Lower leg skin (tissue), 4 donors: ENCODE results near the gene MIA2. TPM values are rescaled to one million over a fixed set of nuclear protein-coding genes. Genes with fewer than 3 reads are reported as not detected.
"Not testable (repeated sequence)": the region's sequence is repeated elsewhere in the genome, so short reads cannot be mapped to it uniquely, and the experiment has no call there.

Experiments
- DNase-seq, 2 donors: peaks; one replicate each; pipeline ENCODE4 v3.0.0-alpha.2; 2019; ENCODE audit warnings: low spot score in 2 of 2
- H3K4me3 ChIP-seq: fragments of 200-600 bp; sonication (generic); 2 replicates; pipeline ENCODE4 v1.5.1; 2017; ENCODE audit warnings: mild to moderate bottlenecking, low read depth; ENCODE audit not compliant: poor library complexity, severe bottlenecking
- CTCF ChIP-seq, 3 donors: fragments of 450-650 bp; IDR thresholded peaks; one replicate each; pipeline ENCODE4 v1.5.1; 2016; ENCODE audit warnings: antibody characterized with exemption in 3 of 3, mild to moderate bottlenecking in 3 of 3, moderate library complexity in 2 of 3
- POLR2A ChIP-seq, 2 donors: fragments of 450-650 bp; IDR thresholded peaks; one replicate each; pipeline ENCODE4 v1.6.1; 2016 to 2017; ENCODE audit warnings: antibody characterized with exemption in 2 of 2, mild to moderate bottlenecking in 1 of 2, moderate library complexity in 1 of 2
- WGBS, 2 donors: methylation state at CpG; one replicate each; pipeline ENCODE4 v1.1.5; 2018; 5-methylcytosine and 5-hydroxymethylcytosine counted together
- intact Hi-C: fragments of 100-400 bp; cut with DNase I; formaldehyde crosslinking; loops from one replicate; pipeline ENCODE4 v1.15.0; 2023; ENCODE audit warnings: low total_unique reads
- total RNA-seq, 4 donors: library from RNA; depleted of rRNA; stranded (reverse); fragments of >200 nt; gene quantifications; one replicate each; pipeline ENCODE4 v1.1.0, GENCODE V29; 2016

Gene MIA2
- total RNA-seq, 4 donors from 2014 or later = 14.0 to 19.5 (median 15.8) TPM

- no peak for DNase-seq
- intact Hi-C loops = no loop called here
- 81 to 82% methylated on average over 12 of the region's 12 CpGs for WGBS, 2 donors
- H3K4me3 ChIP-seq = no peak overlapping the region
- TF ChIP-seq POLR2A (IDR thresholded peaks at IDR 0.05) (no peak), CTCF (IDR thresholded peaks at IDR 0.05) (no peak)
Observed at GRCh38 chr14:39232554-39233415, 930 bp upstream of the MIA2 start.

- intact Hi-C loops, DNase-seq, H3K4me3 ChIP-seq: not testable (repeated sequence)
- 98 to 99% methylated on average over 5 of the region's 5 CpGs for WGBS, 2 donors
Observed at GRCh38 chr14:39234986-39235385, 1.3 kb downstream of the MIA2 start.

GRCh38 chr14:39235466-39235865 is 1.8 kb downstream of the MIA2 start:
- DNase-seq, intact Hi-C loops, H3K4me3 ChIP-seq: not testable (repeated sequence)

GRCh38 chr14:39240769-39241168 is 7.1 kb downstream of the MIA2 start:
- intact Hi-C loops = no loop called here
- 98% methylated on average over 1 of the region's 1 CpG for WGBS, 2 donors
- H3K4me3 ChIP-seq = no peak overlapping the region
- no peak for DNase-seq
- TF ChIP-seq POLR2A (IDR thresholded peaks at IDR 0.05) (no peak), CTCF (IDR thresholded peaks at IDR 0.05) (no peak)

GRCh38 chr14:39241637-39242036 is 7.9 kb downstream of the MIA2 start:
- no peak overlapping the region for H3K4me3 ChIP-seq
- intact Hi-C loops = no loop called here
- whole genome bisulfite sequencing, 2 donors = 66 to 77% methylated on average over 1 of the region's 1 CpG
- DNase-seq = no peak
- TF ChIP-seq CTCF (IDR thresholded peaks at IDR 0.05) = no peak
- TF ChIP-seq POLR2A (IDR thresholded peaks at IDR 0.05) = no peak

GRCh38 chr14:39243831-39244230 is 10.1 kb downstream of the MIA2 start:
- TF ChIP-seq CTCF (IDR thresholded peaks at IDR 0.05) (no peak), POLR2A (IDR thresholded peaks at IDR 0.05) (no peak)
- intact Hi-C loops = no loop called here
- H3K4me3 ChIP-seq = no peak overlapping the region
- DNase-seq = no peak
- WGBS, 2 donors = 77 to 79% methylated on average over 3 of the region's 3 CpGs

GRCh38 chr14:39246618-39247017 is 12.9 kb downstream of the MIA2 start:
- TF ChIP-seq CTCF (IDR thresholded peaks at IDR 0.05) (no peak), POLR2A (IDR thresholded peaks at IDR 0.05) (no peak)
- DNase-seq = no peak
- WGBS, 2 donors = 84 to 85% methylated on average over 1 of the region's 1 CpG
- H3K4me3 ChIP-seq = no peak overlapping the region
- intact Hi-C loops = no loop called here
